ENCODE measurements around the gene SNN.

SNN gene

GRCh38 chr16:11634312-11634711 is 33.9 kb upstream of the SNN start:
- no peak overlapping the region for H3K27ac ChIP-seq (ENCODE audit: insufficient read depth, low read length, poor library complexity, severe bottlenecking)

DNA sequence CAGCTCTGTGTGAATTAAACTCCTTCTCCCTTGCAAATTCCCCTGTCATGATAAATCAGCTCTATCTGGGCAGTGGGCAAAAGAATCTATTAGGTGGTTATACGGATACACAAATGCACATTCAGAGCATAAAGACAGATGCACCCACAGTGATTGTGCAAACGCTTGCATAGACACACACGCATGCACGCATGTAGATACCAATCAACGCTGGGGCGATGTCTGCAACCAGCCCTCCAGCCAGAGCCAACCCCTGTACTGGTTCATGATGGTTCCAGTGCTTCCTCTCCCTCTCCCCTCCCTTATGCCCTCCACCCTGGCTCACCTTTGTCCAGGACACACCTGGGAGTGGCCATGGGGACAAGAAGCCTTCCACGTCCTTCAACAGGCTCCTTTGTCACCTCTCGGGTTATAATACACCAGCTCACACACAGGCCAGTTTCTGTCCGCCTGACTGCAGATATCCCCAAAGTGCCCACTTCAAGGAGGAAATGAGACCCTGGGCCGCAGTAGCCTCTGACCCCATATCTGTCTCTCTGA is 33.1 kb upstream of the SNN start:
- no peaks in the 10 kb centered on the region for H3K9me3 ChIP-seq (ENCODE audit: control insufficient read depth, low read length)
- no peaks in the 10 kb centered on the region for H3K4me1 ChIP-seq (ENCODE audit: control insufficient read depth, insufficient read depth, low read length, poor library complexity, severe bottlenecking)
- DNase-seq: no peak
- H3K27ac ChIP-seq (ENCODE audit: insufficient read depth, low read length, poor library complexity, severe bottlenecking): no peak overlapping the region
- H3K4me3 ChIP-seq (ENCODE audit: insufficient read depth, low read depth, low read length, poor library complexity, severe bottlenecking): no peak overlapping the region
- no peaks in the 10 kb centered on the region for H3K27me3 ChIP-seq (replicated peaks; ENCODE audit: control insufficient read depth, insufficient read depth, low read length, poor library complexity, severe bottlenecking)
- H3K36me3 ChIP-seq (ENCODE audit: control insufficient read depth, insufficient read depth, low read length): no peaks in the 10 kb centered on the region

More at GRCh38 chr16:11634312-11634711, 33.9 kb upstream of the SNN start:
- Histone ChIP-seq H3K36me3 (ENCODE audit: control insufficient read depth, insufficient read depth, low read length) (no peaks in the 10 kb centered on the region), H3K4me1 (ENCODE audit: control insufficient read depth, insufficient read depth, low read length, poor library complexity, severe bottlenecking) (peaks cover 8% of the 10 kb centered on the region), H3K27me3 (replicated peaks; ENCODE audit: control insufficient read depth, insufficient read depth, low read length, poor library complexity, severe bottlenecking) (no peaks in the 10 kb centered on the region), H3K9me3 (ENCODE audit: control insufficient read depth, low read length) (no peaks in the 10 kb centered on the region), H3K4me3 (ENCODE audit: insufficient read depth, low read depth, low read length, poor library complexity, severe bottlenecking) (no peak overlapping the region)
- DNase-seq: no peak

- H3K4me3 ChIP-seq (ENCODE audit: insufficient read depth, low read depth, low read length, poor library complexity, severe bottlenecking): no peak overlapping the region
- no peaks in the 10 kb centered on the region for H3K27me3 ChIP-seq (replicated peaks; ENCODE audit: control insufficient read depth, insufficient read depth, low read length, poor library complexity, severe bottlenecking)
- no peaks in the 10 kb centered on the region for H3K4me1 ChIP-seq (ENCODE audit: control insufficient read depth, insufficient read depth, low read length, poor library complexity, severe bottlenecking)
- no peak for DNase-seq
- no peak overlapping the region for H3K27ac ChIP-seq (ENCODE audit: insufficient read depth, low read length, poor library complexity, severe bottlenecking)
- H3K9me3 ChIP-seq (ENCODE audit: control insufficient read depth, low read length): no peaks in the 10 kb centered on the region
- no peaks in the 10 kb centered on the region for H3K36me3 ChIP-seq (ENCODE audit: control insufficient read depth, insufficient read depth, low read length)
Observed at GRCh38 chr16:11635679-11636171, 32.5 kb upstream of the SNN start.

DNA sequence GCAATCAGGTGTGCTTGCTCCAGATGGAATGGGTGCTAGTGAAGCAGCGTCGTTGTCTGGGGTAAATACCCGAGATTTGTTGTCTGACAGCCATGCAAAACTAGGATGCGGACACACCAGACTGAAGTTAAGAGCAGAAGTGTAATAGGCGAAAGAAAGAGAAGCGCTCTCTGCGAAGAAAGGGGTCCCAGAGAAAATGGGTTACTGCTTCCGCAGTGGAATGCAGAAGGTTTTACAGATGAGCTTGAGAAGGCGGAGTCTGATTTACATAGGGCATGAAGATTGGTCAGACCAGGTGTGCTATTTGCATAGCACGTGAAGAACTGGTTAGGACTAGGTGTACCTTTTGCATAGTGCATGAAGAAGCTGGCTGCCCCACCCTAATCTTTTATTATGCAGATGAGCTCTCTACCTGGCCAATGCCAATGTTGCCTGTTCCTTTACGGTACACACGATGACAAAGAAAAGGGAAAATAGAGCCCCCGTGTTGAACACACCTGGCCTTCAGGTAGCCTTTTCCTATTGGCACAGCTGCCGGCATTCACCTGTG is 32.0 kb upstream of the SNN start:
- Histone ChIP-seq H3K9me3 (ENCODE audit: control insufficient read depth, low read length) (no peaks in the 10 kb centered on the region), H3K36me3 (ENCODE audit: control insufficient read depth, insufficient read depth, low read length) (no peaks in the 10 kb centered on the region), H3K4me3 (ENCODE audit: insufficient read depth, low read depth, low read length, poor library complexity, severe bottlenecking) (no peak overlapping the region), H3K4me1 (ENCODE audit: control insufficient read depth, insufficient read depth, low read length, poor library complexity, severe bottlenecking) (peaks cover 4% of the 10 kb centered on the region), H3K27me3 (replicated peaks; ENCODE audit: control insufficient read depth, insufficient read depth, low read length, poor library complexity, severe bottlenecking) (no peaks in the 10 kb centered on the region), H3K27ac (ENCODE audit: insufficient read depth, low read length, poor library complexity, severe bottlenecking) (no peak overlapping the region)
- no peak for DNase-seq

DNA sequence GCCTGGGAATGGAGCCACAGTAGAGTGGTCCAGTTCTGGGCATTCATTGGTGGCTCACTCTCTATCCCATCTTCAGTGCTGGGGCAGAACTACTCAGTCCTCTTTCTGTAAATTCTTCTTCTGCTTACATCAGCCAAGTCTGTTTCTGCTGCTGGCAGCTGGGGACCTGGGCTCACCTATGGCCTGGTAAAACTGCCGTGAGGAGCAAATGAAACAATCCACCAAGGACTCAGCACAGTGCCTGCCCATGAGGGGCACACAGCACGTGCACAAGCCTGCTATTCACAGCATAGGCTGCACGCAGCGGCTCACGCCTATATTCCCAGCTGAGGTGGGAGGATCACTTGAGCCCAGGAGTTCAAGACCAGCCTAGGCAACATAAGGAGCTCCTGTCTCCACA is 30.9 kb upstream of the SNN start:
- Histone ChIP-seq H3K27ac (ENCODE audit: insufficient read depth, low read length, poor library complexity, severe bottlenecking) (no peak overlapping the region), H3K4me3 (ENCODE audit: insufficient read depth, low read depth, low read length, poor library complexity, severe bottlenecking) (no peak overlapping the region), H3K4me1 (ENCODE audit: control insufficient read depth, insufficient read depth, low read length, poor library complexity, severe bottlenecking) (peaks cover 6% of the 10 kb centered on the region), H3K27me3 (replicated peaks; ENCODE audit: control insufficient read depth, insufficient read depth, low read length, poor library complexity, severe bottlenecking) (no peaks in the 10 kb centered on the region), H3K36me3 (ENCODE audit: control insufficient read depth, insufficient read depth, low read length) (no peaks in the 10 kb centered on the region), H3K9me3 (ENCODE audit: control insufficient read depth, low read length) (no peaks in the 10 kb centered on the region)
- no peak for DNase-seq

DNA sequence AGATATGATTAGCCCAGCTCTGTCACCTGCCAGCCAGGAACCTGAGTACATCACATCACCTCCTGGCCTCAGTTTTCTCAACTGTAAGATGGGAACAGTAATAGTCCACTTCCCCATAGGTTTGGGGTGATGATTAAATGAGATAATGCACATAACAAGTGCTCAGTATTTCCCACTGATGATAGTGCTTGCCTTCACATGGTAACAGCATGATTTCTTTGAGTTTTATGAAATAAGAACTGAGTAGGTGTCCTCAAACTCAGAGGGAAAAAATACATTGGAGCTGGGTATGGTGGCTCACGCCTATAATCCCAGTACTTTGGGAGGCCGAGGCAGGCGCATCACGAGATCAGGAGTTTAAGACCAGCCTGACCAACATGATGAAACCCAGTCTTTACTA is 30.1 kb upstream of the SNN start:
- Histone ChIP-seq H3K36me3 (ENCODE audit: control insufficient read depth, insufficient read depth, low read length) (no peaks in the 10 kb centered on the region), H3K4me3 (ENCODE audit: insufficient read depth, low read depth, low read length, poor library complexity, severe bottlenecking) (no peak overlapping the region), H3K27ac (ENCODE audit: insufficient read depth, low read length, poor library complexity, severe bottlenecking) (no peak overlapping the region), H3K4me1 (ENCODE audit: control insufficient read depth, insufficient read depth, low read length, poor library complexity, severe bottlenecking) (peaks cover 6% of the 10 kb centered on the region), H3K27me3 (replicated peaks; ENCODE audit: control insufficient read depth, insufficient read depth, low read length, poor library complexity, severe bottlenecking) (no peaks in the 10 kb centered on the region), H3K9me3 (ENCODE audit: control insufficient read depth, low read length) (no peaks in the 10 kb centered on the region)
- DNase-seq: no peak

DNA sequence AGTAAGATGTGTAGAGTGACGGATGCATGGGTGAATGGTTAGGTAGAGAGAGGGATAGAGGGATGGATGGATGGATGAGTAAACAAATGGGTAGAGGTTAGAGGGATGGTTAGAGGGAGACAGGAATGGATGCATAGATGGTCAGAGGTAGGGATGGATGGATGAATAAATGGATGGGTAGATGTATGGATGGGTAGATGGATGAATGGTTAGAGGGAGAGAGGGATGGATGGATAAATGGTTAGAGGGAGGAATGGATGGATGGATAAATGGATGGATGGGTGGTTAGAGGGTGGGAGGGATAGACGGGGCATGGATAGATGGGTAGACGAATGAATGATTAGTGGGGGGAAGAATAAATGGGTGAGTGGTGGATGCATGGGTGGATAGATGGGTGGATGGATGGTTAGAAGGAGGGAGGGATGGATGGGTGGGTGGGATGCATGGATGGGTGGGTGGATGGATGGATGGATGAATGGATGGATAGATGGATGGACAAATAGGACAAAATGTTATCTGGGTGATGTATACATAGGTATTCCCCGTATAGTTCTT is 29.2 kb upstream of the SNN start:
- no peaks in the 10 kb centered on the region for H3K9me3 ChIP-seq (ENCODE audit: control insufficient read depth, low read length)
- no peak for DNase-seq
- no peak overlapping the region for H3K4me3 ChIP-seq (ENCODE audit: insufficient read depth, low read depth, low read length, poor library complexity, severe bottlenecking)
- H3K4me1 ChIP-seq (ENCODE audit: control insufficient read depth, insufficient read depth, low read length, poor library complexity, severe bottlenecking): peaks cover 6% of the 10 kb centered on the region
- no peaks in the 10 kb centered on the region for H3K27me3 ChIP-seq (replicated peaks; ENCODE audit: control insufficient read depth, insufficient read depth, low read length, poor library complexity, severe bottlenecking)
- H3K27ac ChIP-seq (ENCODE audit: insufficient read depth, low read length, poor library complexity, severe bottlenecking): no peak overlapping the region
- H3K36me3 ChIP-seq (ENCODE audit: control insufficient read depth, insufficient read depth, low read length): no peaks in the 10 kb centered on the region

GRCh38 chr16:11639925-11640899 is 28.0 kb upstream of the SNN start:
- H3K4me1 ChIP-seq (ENCODE audit: control insufficient read depth, insufficient read depth, low read length, poor library complexity, severe bottlenecking): peaks cover 6% of the 10 kb centered on the region
- no peaks in the 10 kb centered on the region for H3K9me3 ChIP-seq (ENCODE audit: control insufficient read depth, low read length)
- no peak for DNase-seq
- H3K36me3 ChIP-seq (ENCODE audit: control insufficient read depth, insufficient read depth, low read length): no peaks in the 10 kb centered on the region
- no peaks in the 10 kb centered on the region for H3K27me3 ChIP-seq (replicated peaks; ENCODE audit: control insufficient read depth, insufficient read depth, low read length, poor library complexity, severe bottlenecking)
- no peak overlapping the region for H3K27ac ChIP-seq (ENCODE audit: insufficient read depth, low read length, poor library complexity, severe bottlenecking)
- no peak overlapping the region for H3K4me3 ChIP-seq (ENCODE audit: insufficient read depth, low read depth, low read length, poor library complexity, severe bottlenecking)

- H3K27ac ChIP-seq (ENCODE audit: insufficient read depth, low read length, poor library complexity, severe bottlenecking): no peak overlapping the region
- DNase-seq: peak in 1 of 3 donors; percentile 13
- no peaks in the 10 kb centered on the region for H3K9me3 ChIP-seq (ENCODE audit: control insufficient read depth, low read length)
- H3K4me1 ChIP-seq (ENCODE audit: control insufficient read depth, insufficient read depth, low read length, poor library complexity, severe bottlenecking): peaks cover 6% of the 10 kb centered on the region
- no peaks in the 10 kb centered on the region for H3K36me3 ChIP-seq (ENCODE audit: control insufficient read depth, insufficient read depth, low read length)
- no peaks in the 10 kb centered on the region for H3K27me3 ChIP-seq (replicated peaks; ENCODE audit: control insufficient read depth, insufficient read depth, low read length, poor library complexity, severe bottlenecking)
- H3K4me3 ChIP-seq (ENCODE audit: insufficient read depth, low read depth, low read length, poor library complexity, severe bottlenecking): no peak overlapping the region
Observed at GRCh38 chr16:11640987-11641817, 27.1 kb upstream of the SNN start.
